HepG2 (cell line): ENCODE results near the gene SPC24. TPM values are rescaled to one million over a fixed set of nuclear protein-coding genes. Genes with fewer than 3 reads are reported as not detected.
A peak's percentile ranks its signal among the peaks of the same experiment; 100 is the strongest.

ENCODE experiments used
- CEBPG ChIP-seq: IDR thresholded peaks from 2 replicates; pipeline ENCODE4 v1.6.1; 2016
- HOXA7 ChIP-seq: sonication (generic); formaldehyde crosslinking; IDR thresholded peaks from 2 replicates; pipeline ENCODE4 v1.8.1; 2022; ENCODE audit warnings: mild to moderate bottlenecking, missing genetic modification reagents, moderate library complexity
- KLF13 ChIP-seq: sonication (generic); formaldehyde crosslinking; IDR thresholded peaks from 2 replicates; pipeline ENCODE4 v1.4.0; 2020; ENCODE audit warnings: mild to moderate bottlenecking, missing genetic modification reagents
- KLF15 ChIP-seq: sonication (generic); formaldehyde crosslinking; IDR thresholded peaks from 2 replicates; pipeline ENCODE4 v1.8.1; 2023; ENCODE audit warnings: borderline replicate concordance, mild to moderate bottlenecking, inconsistent platforms, missing genetic modification reagents, mixed read lengths
- NCOA5 ChIP-seq: sonication (generic); formaldehyde crosslinking; IDR thresholded peaks from 2 replicates; pipeline ENCODE4 v1.4.0; 2020; ENCODE audit warnings: missing genetic modification reagents
- NONO ChIP-seq, 2 experiments: fragments of 450-650 bp in 1 of 2; sonication (generic) in 1 of 2; formaldehyde crosslinking in 1 of 2; IDR thresholded peaks in 1 of 2; conservative IDR thresholded peaks in 1 of 2; 2 replicates each; pipeline versions ENCODE4 v1.6.1 to v1.8.0; 2017 to 2022; ENCODE audit warnings: mild to moderate bottlenecking in 1 of 2, missing genetic modification reagents in 1 of 2, moderate library complexity in 1 of 2
- PCBP2 ChIP-seq: fragments of 200-400 bp; formaldehyde crosslinking; optimal IDR thresholded peaks from 2 replicates; pipeline ENCODE3; 2018; ENCODE audit warnings: low read length, low read depth; ENCODE audit not compliant: poor library complexity, severe bottlenecking
- PREB ChIP-seq: sonication (generic); formaldehyde crosslinking; IDR thresholded peaks from 2 replicates; pipeline ENCODE4 v1.4.0; 2020; ENCODE audit warnings: missing genetic modification reagents
- PRPF4 ChIP-seq: fragments of 200-400 bp; formaldehyde crosslinking; IDR thresholded peaks from 2 replicates; pipeline ENCODE4 v1.6.1; 2016; ENCODE audit warnings: low read length, low read depth; ENCODE audit not compliant: poor library complexity, severe bottlenecking
- RBM39 ChIP-seq: fragments of 200-400 bp; formaldehyde crosslinking; IDR thresholded peaks from one replicate; pipeline ENCODE4 v1.6.1; 2018; ENCODE audit warnings: antibody characterized with exemption, mild to moderate bottlenecking, low read depth, low read length; ENCODE audit not compliant: poor library complexity, severe bottlenecking
- SKIL ChIP-seq: sonication (generic); formaldehyde crosslinking; IDR thresholded peaks from 2 replicates; pipeline ENCODE4 v1.8.0; 2022; ENCODE audit warnings: missing genetic modification reagents, mild to moderate bottlenecking, moderate library complexity, borderline replicate concordance
- SUZ12 ChIP-seq: fragments of 150-350 bp; IDR thresholded peaks from 2 replicates; pipeline ENCODE4 v1.6.1; 2014; ENCODE audit warnings: low read depth, low read length
- TCF7 ChIP-seq: sonication (generic); IDR thresholded peaks from 2 replicates; pipeline ENCODE4 v1.6.1; 2016; ENCODE audit warnings: antibody characterized with exemption, low read depth
- TMF1 ChIP-seq: sonication (generic); formaldehyde crosslinking; IDR thresholded peaks from 2 replicates; pipeline ENCODE4 v1.8.1; 2022; ENCODE audit warnings: low read depth, missing genetic modification reagents
- YEATS4 ChIP-seq: sonication (generic); formaldehyde crosslinking; IDR thresholded peaks from 2 replicates; pipeline ENCODE4 v1.4.0; 2020; ENCODE audit warnings: missing genetic modification reagents, borderline replicate concordance
- ZNF460 ChIP-seq: sonication (generic); formaldehyde crosslinking; IDR thresholded peaks from 2 replicates; pipeline ENCODE4 v1.5.1; 2020; ENCODE audit warnings: missing genetic modification reagents, mild to moderate bottlenecking, borderline replicate concordance
- polyA plus RNA-seq, 8 experiments: library from polyadenylated mRNA; depleted of rRNA in 3 of 8; stranded (reverse) in 7 of 8; unstranded in 1 of 8; fragments of >200 nt; fragmentation: Illumina TruSeq in 4 of 8; extraction: Trizol in 4 of 8; gene quantifications; 2 replicates each; pipeline versions ENCODE4 v1.2.1 to v1.2.3, GENCODE V29; 2011 to 2016; ENCODE audit warnings: low read depth in 4 of 8, missing spikeins in 1 of 8, mixed read lengths in 1 of 8; ENCODE audit not compliant: insufficient read depth in 1 of 8
- total RNA-seq, 5 experiments: library from RNA; depleted of rRNA; stranded (reverse); fragments of >200 nt; fragmentation: Illumina TruSeq; extraction: Trizol; gene quantifications; 2 replicates each; pipeline ENCODE4 v1.2.3, GENCODE V29; 2016; ENCODE audit warnings: low read depth in 1 of 5
- TF ChIP-seq, protein P1 (sequence below): sonication (generic); formaldehyde crosslinking; IDR thresholded peaks from 2 replicates; pipeline ENCODE4 v1.5.0; 2020; ENCODE audit warnings: mild to moderate bottlenecking, missing genetic modification reagents, borderline replicate concordance
- TF ChIP-seq, protein P2 (sequence below): IDR thresholded peaks from 2 replicates; pipeline ENCODE4 v1.6.1; 2018; ENCODE audit warnings: missing genetic modification reagents
- TF ChIP-seq, protein P3 (sequence below): sonication (generic); formaldehyde crosslinking; IDR thresholded peaks from 2 replicates; pipeline ENCODE4 v1.4.0; 2020; ENCODE audit warnings: low read depth, missing genetic modification reagents

SPC24 gene
- total and polyA plus RNA-seq, 2 of the 13 experiments (the other 11 are each of a cell fraction or from before 2014, with no cell fraction given), result 10.0 to 46.2 TPM

- TF ChIP-seq, protein P1, sequence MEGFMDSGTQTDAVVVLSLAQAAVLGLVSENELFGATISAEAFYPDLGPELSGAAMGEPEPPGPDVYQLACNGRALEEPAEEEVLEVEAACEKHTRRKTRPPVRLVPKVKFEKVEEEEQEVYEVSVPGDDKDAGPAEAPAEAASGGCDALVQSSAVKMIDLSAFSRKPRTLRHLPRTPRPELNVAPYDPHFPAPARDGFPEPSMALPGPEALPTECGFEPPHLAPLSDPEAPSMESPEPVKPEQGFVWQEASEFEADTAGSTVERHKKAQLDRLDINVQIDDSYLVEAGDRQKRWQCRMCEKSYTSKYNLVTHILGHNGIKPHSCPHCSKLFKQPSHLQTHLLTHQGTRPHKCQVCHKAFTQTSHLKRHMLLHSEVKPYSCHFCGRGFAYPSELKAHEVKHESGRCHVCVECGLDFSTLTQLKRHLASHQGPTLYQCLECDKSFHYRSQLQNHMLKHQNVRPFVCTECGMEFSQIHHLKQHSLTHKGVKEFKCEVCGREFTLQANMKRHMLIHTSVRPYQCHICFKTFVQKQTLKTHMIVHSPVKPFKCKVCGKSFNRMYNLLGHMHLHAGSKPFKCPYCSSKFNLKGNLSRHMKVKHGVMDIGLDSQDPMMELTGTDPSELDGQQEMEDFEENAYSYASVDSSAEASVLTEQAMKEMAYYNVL, result no peak
- TF ChIP-seq TMF1 (CRISPR knock-in tag) (no peak), KLF13 (CRISPR knock-in tag) (no peak), NONO (IDR thresholded peaks at IDR 0.05) (no peak), NONO (CRISPR knock-in tag; conservative IDR thresholded peaks at IDR 0.05) (no peak; the same call in 1 of the 2 replicates), RBM39 (peak; percentile 80), YEATS4 (CRISPR knock-in tag) (0 out of 2 replicates have a peak, but pooled peaks have one; percentile 41), ZNF460 (CRISPR knock-in tag) (no peak), PRPF4 (no peak), SUZ12 (no peak), TCF7 (no peak), HOXA7 (CRISPR knock-in tag) (no peak), PCBP2 (no peak), NCOA5 (no peak), CEBPG (no peak), SKIL (CRISPR knock-in tag) (no peak), KLF15 (CRISPR knock-in tag) (no peak), PREB (CRISPR knock-in tag) (no peak)
- TF ChIP-seq, protein P2, sequence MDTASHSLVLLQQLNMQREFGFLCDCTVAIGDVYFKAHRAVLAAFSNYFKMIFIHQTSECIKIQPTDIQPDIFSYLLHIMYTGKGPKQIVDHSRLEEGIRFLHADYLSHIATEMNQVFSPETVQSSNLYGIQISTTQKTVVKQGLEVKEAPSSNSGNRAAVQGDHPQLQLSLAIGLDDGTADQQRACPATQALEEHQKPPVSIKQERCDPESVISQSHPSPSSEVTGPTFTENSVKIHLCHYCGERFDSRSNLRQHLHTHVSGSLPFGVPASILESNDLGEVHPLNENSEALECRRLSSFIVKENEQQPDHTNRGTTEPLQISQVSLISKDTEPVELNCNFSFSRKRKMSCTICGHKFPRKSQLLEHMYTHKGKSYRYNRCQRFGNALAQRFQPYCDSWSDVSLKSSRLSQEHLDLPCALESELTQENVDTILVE (CRISPR knock-in tag), result no peak
- TF ChIP-seq, protein P3, sequence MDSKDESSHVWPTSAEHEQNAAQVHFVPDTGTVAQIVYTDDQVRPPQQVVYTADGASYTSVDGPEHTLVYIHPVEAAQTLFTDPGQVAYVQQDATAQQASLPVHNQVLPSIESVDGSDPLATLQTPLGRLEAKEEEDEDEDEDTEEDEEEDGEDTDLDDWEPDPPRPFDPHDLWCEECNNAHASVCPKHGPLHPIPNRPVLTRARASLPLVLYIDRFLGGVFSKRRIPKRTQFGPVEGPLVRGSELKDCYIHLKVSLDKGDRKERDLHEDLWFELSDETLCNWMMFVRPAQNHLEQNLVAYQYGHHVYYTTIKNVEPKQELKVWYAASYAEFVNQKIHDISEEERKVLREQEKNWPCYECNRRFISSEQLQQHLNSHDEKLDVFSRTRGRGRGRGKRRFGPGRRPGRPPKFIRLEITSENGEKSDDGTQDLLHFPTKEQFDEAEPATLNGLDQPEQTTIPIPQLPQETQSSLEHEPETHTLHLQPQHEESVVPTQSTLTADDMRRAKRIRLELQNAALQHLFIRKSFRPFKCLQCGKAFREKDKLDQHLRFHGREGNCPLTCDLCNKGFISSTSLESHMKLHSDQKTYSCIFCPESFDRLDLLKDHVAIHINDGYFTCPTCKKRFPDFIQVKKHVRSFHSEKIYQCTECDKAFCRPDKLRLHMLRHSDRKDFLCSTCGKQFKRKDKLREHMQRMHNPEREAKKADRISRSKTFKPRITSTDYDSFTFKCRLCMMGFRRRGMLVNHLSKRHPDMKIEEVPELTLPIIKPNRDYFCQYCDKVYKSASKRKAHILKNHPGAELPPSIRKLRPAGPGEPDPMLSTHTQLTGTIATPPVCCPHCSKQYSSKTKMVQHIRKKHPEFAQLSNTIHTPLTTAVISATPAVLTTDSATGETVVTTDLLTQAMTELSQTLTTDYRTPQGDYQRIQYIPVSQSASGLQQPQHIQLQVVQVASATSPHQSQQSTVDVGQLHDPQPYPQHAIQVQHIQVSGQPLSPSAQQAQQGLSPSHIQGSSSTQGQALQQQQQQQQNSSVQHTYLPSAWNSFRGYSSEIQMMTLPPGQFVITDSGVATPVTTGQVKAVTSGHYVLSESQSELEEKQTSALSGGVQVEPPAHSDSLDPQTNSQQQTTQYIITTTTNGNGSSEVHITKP (CRISPR knock-in tag), result peak; percentile 42; the same call in 1 of the 2 replicates
These were observed 12.9 kb downstream of the SPC24 start (continued) for GRCh38 chr19:11142528-11143171.
